GM04504 (cell line): ENCODE results near the gene HDAC4.

Experiments used
- DNase-seq: peaks from one replicate; pipeline ENCODE4 v3.0.0-alpha.2; 2012; ENCODE audit warnings: low read depth

HDAC4 gene

GRCh38 chr2:239267288-239267951, 133.4 kb downstream of the HDAC4 start:
- DNase-seq = peak; percentile 62

DNA sequence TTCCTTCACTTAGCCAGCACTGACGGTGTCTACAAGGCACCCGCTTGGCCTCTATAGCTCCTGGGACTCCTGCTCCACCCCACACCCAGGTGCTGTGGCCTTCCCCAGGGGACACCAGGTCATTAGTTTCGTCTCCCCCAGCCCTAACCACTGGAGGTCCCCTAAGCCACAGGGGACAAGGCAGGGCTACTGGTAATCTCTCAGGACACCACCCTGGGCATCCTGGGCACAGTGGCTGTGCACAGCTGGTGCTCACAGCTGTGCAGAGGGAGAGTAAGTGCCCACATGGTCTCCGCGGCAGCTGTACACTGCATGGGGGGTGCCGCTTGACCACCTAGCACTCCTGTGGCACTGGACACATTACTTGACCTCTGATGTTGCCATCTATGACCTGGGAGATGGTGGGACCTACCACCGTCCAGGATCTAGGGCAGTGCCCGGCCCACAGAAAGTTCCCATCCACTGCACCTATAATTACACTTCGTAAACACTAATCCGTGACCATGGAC, 134.0 kb downstream of the HDAC4 start:
- no peak for DNase-seq

- no peak for DNase-seq
Observed at GRCh38 chr2:239266434-239266766, 134.4 kb downstream of the HDAC4 start.

- DNase-seq = no peak
Observed at GRCh38 chr2:239265681-239266433, 135.0 kb downstream of the HDAC4 start.

DNA sequence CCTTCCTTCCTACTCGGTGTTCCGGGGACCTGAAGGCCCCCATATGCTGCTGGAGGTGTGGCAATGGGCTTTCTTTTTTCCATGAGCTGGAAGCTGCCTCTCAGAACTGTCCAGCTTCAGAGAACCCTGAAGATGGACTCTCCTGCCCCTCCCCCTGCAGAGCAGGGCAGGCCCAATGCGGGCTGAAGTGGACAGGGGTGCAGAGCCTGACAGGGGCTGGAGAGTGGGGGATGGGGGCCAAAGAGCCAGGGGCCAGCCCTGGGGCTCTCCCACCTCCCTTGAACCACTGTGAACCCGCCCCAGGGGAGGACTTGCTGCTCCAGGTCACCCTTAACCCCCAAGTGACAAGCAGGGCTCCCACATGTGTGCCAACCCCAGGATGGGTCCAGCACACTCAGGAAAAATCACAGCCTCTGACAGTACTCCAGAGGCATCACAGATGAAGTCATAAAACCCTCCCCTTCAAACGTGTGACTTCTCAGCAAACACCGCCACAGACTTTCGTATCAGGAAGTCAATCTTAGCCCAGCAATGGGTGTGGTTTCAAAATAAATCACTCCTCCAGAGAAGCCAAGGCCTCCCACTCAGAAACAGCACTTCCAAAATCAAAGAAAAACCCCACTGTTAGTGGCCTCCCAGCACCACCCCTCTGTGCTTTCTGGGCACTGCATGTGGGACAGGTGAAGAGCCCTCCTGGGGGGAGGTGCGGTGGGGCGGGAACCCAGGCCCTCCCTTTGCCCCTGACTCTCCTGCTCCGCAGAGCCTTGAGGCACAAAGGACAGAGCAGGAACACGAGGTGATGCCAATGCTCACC, 135.8 kb downstream of the HDAC4 start:
- peak; percentile 58 for DNase-seq

DNA sequence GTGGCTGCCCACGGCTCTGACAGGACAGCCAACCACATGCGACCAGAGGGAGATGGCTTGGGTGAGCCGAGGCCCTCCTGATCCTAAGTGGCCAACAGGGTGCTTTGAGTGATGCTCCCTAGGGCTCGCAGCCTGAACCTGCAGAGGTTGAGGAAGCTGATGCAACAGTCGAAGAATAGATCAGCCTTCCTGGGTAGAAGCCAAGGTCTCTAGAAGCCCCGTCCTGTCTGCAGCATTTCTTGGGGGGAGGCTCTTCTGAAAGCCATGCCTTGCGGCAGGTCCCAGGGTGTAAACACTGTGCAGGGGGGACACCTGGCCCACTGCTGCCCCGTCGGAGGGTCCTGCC, 136.4 kb downstream of the HDAC4 start:
- DNase-seq = no peak

DNA sequence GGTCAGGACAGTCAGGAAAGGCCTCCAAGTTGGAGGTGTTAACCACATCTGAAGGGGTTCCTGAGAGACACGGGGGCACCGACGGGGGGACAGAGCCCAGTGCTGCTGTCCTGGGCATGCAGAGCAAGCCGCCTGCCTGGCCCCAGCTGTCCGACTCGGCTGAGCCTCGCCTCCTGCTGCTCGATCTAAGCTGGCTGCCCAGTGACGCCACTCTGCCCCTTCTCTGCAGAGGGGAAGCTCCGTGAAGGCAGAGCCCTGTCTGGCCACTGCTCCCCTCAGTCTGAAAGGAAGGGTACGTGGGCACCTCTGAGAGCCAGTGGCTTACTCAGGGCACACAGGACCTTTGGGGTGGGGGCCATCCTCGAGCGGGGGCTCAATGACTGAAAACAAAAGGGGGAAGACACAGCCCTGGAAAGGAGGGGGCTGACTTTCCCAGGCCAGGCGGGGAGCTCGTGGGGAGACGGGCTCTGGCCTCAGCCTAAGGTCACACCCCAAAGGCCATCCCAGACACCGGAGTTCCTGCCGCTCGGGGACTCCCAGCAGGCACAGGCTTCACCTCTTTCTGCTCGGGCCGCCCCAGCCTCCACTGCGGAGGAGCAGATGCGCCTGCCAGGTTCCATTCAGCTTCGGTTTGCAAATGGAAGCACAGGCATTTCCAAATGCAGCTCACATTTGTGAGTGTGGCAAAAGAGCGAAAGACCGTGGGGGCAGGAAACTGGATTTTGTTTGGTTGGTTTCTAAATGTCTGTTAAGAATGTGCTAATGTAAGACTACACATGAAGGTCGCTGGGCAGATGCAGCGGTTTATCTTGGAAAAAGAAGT, 136.9 kb downstream of the HDAC4 start:
- DNase-seq = no peak

GRCh38 chr2:239263231-239263630, 137.6 kb downstream of the HDAC4 start:
- DNase-seq = no peak

DNA sequence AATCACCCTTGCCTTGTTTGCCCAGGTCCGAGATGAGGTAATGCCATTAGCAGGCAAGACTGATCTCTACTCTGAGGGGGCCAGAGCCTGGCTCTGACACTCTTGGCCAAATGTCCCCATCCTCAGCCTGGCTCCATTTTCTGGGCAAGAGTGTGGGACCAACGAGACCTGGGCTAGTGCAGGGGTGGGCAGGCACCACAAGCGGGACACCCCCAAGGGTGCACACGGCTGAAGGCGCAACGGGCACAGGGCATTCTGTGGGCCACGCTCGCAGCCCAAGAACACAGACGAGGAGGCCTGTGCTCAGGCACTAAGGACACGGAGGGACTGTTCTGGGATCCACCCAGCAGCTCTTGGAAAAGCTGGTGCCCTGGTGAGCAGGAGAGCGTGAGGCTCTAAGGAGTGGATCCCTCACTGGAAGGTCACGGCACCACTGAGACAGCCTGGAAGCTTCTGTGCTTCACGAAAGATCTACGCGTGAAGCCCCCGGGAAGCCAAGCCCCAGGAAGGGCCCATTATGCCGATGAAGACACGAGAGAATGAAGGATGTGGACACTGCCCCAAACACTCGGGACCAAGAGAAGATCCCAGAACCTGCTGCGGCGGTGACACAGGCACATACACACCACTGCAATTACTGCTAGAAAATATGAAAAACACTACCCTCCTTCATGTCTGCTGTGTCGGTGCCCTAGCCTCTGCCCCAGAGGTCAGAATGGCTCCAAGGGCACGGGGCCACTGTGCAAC, 138.2 kb downstream of the HDAC4 start:
- DNase-seq = no peak

- no peak for DNase-seq
Observed at GRCh38 chr2:239261796-239262483, 138.9 kb downstream of the HDAC4 start.

- no peak for DNase-seq
Observed at GRCh38 chr2:239261356-239261755, 139.5 kb downstream of the HDAC4 start.

DNA sequence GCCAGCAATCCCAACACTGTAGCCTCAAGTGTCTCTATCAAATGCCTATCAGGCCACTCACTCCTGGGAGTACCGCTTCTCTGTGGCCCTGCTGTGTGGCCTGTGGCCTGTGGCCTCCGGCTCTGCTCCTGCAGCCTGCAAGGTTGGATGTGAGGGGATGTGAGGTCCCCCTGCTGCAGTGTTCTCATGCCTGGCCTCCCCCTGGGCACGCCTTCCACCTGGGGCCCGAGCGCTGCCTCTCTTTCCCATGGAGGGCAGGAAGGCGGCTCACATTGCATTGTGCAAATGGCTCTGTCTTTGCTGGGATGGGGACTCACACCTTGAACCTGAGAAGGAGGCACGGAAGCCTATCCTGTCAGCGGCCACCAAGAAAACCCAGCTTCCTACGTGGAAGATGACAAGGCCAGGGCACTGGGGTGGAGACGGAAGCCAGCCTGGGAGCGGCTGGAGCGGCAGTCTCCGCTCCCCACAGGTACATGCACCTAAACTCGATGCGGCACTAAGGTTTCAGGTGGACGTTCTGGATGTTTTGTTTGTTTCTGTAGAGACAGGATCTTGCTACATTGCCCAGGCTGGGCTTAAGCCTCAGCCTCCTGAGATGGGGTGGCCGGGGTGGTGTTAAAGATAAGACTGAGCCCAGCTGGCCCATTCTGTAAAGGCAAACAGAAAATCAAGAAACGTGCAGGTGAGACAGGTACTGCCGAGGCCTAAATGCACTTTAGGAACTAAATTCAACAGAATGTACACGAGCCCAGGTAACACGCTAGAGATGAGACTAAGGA, 140.1 kb downstream of the HDAC4 start:
- DNase-seq = no peak

DNA sequence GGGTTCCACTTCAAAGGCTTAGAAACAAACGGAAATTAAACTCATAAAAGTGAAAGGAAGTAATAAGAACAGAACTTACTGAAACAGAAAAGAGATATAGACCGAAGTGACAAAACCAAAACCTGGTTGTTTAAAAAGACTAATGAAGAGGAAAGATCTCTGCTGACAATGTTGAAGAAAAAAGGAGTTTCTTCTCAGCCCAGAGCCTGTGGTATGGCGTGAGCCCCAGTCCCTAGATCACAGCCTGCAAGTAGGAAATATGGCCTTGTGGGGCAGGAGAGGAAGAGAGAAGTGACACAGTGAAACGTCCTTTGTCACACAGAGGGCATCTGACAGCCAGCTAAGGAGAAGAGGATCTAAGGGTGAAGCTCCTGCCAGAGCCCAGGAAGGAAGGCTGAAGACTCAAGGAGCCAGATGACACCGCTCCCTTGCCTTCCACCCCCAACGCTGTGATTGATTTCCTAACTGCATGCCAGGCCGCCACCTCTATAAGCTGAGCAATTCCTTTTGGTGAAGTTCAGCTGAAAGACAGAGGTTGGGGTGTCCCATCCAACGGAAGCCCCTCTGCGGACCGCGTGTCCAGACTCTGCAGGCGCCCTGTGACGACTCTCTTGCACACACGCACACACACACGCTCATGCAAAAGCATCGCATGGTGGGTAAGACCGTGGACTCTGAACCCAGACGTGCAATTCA, 141.1 kb downstream of the HDAC4 start:
- DNase-seq = no peak

DNA sequence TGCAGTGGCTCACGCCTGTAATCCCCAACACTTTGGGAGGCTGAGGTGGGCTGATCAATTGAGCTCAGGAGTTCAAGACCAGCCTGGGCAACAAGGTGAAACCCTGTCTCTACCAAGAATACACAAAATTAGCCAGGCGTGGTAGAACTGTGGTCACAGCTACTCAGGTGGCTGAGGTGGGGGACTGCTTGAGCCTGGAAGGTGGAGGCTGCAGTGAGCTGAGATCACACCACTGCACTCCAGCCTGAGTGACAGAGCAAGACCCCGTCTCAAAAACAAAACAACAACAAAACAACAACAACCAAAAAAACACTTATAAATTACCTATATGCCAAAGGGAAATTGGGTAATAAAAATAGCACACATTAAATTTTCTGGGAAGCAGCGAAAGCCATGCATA, 141.6 kb downstream of the HDAC4 start:
- no peak for DNase-seq

DNA sequence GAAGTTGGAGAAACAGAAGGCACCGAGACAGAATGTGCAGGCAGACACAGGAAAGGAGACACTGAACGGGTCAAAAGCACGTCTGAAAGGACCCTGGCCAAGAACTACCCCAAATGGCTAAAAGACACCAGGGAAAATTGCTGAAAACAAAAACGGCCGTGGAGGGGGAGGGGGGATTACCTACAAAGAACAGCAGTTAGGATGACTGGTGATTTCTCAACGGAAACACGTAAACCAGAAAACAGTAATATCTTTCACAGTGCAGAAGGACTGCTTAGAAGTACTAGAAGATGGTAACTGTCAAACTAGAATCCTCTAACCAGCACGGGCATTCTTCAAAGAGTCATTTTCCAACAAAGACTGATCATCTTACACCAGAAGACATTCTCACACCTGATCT, 142.6 kb downstream of the HDAC4 start:
- DNase-seq = no peak

DNA sequence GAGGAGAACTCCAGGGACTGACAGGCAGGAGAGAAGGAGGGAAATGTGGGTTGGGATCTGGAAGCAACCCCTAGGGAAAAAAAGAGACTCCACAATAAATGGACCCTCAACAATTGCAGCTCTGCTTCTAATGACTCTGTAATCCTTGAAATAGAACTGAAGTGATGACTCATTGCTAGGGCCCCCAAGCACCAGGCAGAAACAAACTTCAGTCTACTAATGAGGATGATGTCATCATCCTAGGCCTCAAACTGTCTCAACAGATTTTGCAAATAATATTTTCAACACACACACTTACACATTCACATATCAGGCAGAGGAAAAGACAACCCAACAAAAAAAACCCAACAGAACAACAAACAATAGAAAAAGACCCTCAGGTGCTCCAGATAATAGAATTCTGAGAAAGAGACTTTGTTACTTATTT, 143.3 kb downstream of the HDAC4 start:
- peak; percentile 70 for DNase-seq

- DNase-seq = no peak
Observed at GRCh38 chr2:239256350-239256743, 144.5 kb downstream of the HDAC4 start.

DNA sequence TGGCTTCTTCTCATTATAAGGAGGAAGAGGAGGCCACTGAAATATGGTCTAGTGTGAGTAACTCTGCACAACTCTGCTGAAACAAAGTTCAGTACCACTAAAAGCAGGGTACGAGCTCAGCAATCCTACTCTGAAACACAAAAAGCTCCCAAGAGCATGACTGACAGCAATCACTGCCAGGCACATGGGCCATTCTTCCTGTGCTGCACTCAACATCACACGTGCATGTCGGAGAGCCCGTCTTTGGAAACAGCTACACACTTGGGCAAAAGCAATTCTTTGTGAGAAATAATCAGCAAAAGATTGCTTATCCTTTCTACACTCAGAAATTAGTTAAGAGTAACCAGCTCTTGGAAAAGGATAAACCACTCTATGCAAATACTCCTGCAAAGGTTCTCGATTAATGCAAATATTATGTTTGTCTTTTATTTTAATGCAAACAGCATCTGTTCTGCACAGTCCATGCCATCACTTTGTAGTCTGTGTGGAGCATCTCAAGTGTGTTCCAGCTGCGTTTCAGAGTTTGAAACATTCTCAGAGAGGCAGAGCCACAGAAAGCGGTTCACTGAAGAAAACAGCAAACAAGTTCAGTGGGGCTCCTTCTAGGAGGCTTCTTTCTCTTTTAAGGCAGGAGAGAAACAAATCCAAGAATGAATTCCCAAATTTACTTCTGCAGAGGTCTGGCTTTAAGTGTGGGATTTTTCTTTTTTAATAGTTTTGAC, 145.0 kb downstream of the HDAC4 start:
- DNase-seq = no peak

DNA sequence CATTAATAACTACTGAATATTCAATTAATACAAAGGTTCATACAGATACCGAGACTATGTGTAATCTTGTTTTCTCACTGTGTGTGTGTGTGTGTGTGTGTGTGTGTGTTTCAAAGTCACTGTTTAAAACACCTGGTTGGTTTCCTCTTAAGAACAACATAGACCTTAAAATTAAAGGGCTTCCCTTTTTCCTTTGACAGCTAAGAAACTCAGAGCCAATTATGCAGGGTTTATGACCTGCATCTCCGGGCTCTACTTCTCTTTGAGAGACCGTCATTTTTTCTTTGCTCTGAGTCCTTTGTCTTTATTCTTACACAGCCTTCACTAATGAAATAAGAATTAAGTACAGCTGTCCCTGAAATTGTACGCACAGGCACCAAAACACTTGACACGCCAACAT, 145.6 kb downstream of the HDAC4 start:
- no peak for DNase-seq
